Measurements from ENCODE around the gene CCDC97. TPM values are rescaled to one million over a fixed set of nuclear protein-coding genes. Genes with fewer than 3 reads are reported as not detected.

The CCDC97 gene
- total and polyA plus RNA-seq, 2 of the 8 experiments (the other 6 are each of a cell fraction or from before 2014, with no cell fraction given) = 19.8 to 27.1 TPM

DNA sequence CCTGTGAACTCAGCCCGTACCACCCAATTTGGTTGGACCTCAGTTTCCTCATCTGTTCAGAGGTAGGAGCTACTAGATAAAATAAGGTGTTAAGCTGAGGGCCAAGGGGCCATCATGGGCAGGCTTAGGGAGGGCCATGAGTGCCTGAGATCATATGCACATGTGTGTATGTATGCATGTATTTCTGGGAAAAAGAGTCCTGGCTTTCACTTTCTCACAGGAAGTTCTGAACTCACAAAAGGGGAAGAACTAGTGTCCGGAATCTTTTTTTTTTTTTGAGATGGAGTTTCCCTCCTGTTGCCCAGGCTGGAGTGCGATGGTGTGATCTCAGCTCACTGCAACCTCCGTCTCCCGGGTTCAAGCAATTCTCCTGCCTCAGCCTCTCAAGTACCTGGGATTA is 24.8 kb downstream of the CCDC97 start:
- no peak overlapping the region for H3K27ac ChIP-seq (ENCODE audit: low read depth, low read length)
- peaks cover 0 to 3% (median 0%) of the 10 kb centered on the region in 4 experiments; a peak in 3 of 7 replicates for H3K27me3 ChIP-seq (replicated peaks in 1 of 4; ENCODE audit: control insufficient read depth in 3 of 4, extremely low read depth in 1 of 4, insufficient read depth in 3 of 4, low read length in 3 of 4)
- H2BK20ac ChIP-seq (ENCODE audit: low read length) = no peak overlapping the region
- no peak overlapping the region for H3K4me3 ChIP-seq (ENCODE audit: extremely low read depth in 1 of 4, insufficient read depth in 2 of 4, low read depth in 3 of 4, low read length in 4 of 4)
- no peak overlapping the region for H3K23ac ChIP-seq (ENCODE audit: insufficient read length)
- no peak overlapping the region for H3K14ac ChIP-seq (ENCODE audit: insufficient read length)
- H3K18ac ChIP-seq (ENCODE audit: extremely low read depth, low read length) = no peak overlapping the region
- no peak overlapping the region for H3K56ac ChIP-seq (replicated peaks; ENCODE audit: insufficient read length, low read depth, low read length)
- H3K9ac ChIP-seq (replicated peaks in 1 of 4; ENCODE audit: extremely low read depth in 1 of 4, low read depth in 3 of 4, low read length in 3 of 4) = no peak overlapping the region
- FAIRE-seq = no peak
- no peaks in the 10 kb centered on the region for H3K79me1 ChIP-seq (ENCODE audit: low read depth, low read length)
- peaks cover 0 to 2% of the 10 kb centered on the region in 2 experiments for H4K20me1 ChIP-seq (replicated peaks in 1 of 2; ENCODE audit: control insufficient read depth in 1 of 2, insufficient read depth in 2 of 2, low read length in 2 of 2)
- POLR2A ChIA-PET (ENCODE audit: partially characterized antibody) = interaction anchor here (1.3 kb wide), 1 partner anchor 9 kb away, joined by 7 read pairs; no protein-coding TSS in a partner anchor
- H4K5ac ChIP-seq (ENCODE audit: insufficient read length, low read depth, low read length) = no peak overlapping the region
- no peak overlapping the region for H2BK5ac ChIP-seq (ENCODE audit: low read depth, low read length)
- no peaks in the 10 kb centered on the region for H3K79me2 ChIP-seq (ENCODE audit: control insufficient read depth in 1 of 2, insufficient read depth in 2 of 2, low read length in 2 of 2)
- no peak overlapping the region for H2BK12ac ChIP-seq (ENCODE audit: low read depth, low read length)
- no peak overlapping the region for H4K91ac ChIP-seq (replicated peaks; ENCODE audit: insufficient read length, low read length)
- H3K4ac ChIP-seq (replicated peaks; ENCODE audit: insufficient read length, low read depth, low read length) = no peak overlapping the region
- no peak overlapping the region for H2BK15ac ChIP-seq (ENCODE audit: low read length)
- CTCF ChIA-PET (ENCODE audit: partially characterized antibody) = interaction anchor here (1.7 to 4.8 kb wide), 2 partner anchors 17 to 43 kb away, joined by 3 to 25 read pairs; no protein-coding TSS in a partner anchor
- no peak for DNase-seq (ENCODE audit: low read depth in 1 of 2, low spot score in 2 of 2)
- H3K4me1 ChIP-seq (replicated peaks in 1 of 4; ENCODE audit: control insufficient read depth in 3 of 4, insufficient read depth in 4 of 4, low read length in 3 of 4) = no peaks in the 10 kb centered on the region
- no peak overlapping the region for H2AFZ ChIP-seq (ENCODE audit: low read length)
- no peaks in the 10 kb centered on the region for H3K36me3 ChIP-seq (ENCODE audit: control insufficient read depth in 2 of 4, insufficient read depth in 4 of 4, low read length in 3 of 4)
- peaks cover 1% of the 10 kb centered on the region for H3K23me2 ChIP-seq (ENCODE audit: low read depth, low read length)
- no peak overlapping the region for H2AK5ac ChIP-seq (ENCODE audit: low read depth, low read length)
- 100% methylated on average over 5 of the region's 5 CpGs; no CpG with 5 or more reads in 1 of the 2 experiments for WGBS, 2 experiments (ENCODE audit: extremely low coverage in 1 of 2, insufficient coverage in 1 of 2, insufficient read length in 1 of 2, insufficient replicate concordance in 2 of 2, low coverage in 1 of 2, low lambda C conversion rate in 2 of 2, missing lambda C conversion rate in 1 of 2)
- no peak overlapping the region for H4K8ac ChIP-seq (ENCODE audit: extremely low read depth, insufficient read depth, low read length)
- H2BK120ac ChIP-seq (replicated peaks; ENCODE audit: low read depth, low read length) = no peak overlapping the region
- TF ChIP-seq BACH1 (IDR thresholded peaks at IDR 0.05; ENCODE audit: low read length) = no peak
- TF ChIP-seq SUZ12 (IDR thresholded peaks at IDR 0.05; ENCODE audit: low read length) = no peak
- no peak for TF ChIP-seq CEBPB (IDR thresholded peaks at IDR 0.05; ENCODE audit: low read depth, low read length)
- no peak for TF ChIP-seq POU5F1 (IDR thresholded peaks at IDR 0.05; ENCODE audit: low read depth, low read length)
- TF ChIP-seq NANOG (IDR thresholded peaks at IDR 0.05; ENCODE audit: insufficient read depth, low read depth, low read length, poor library complexity, severe bottlenecking) = no peak
- TF ChIP-seq YY1 (IDR thresholded peaks at IDR 0.05; ENCODE audit: low read depth, low read length) = no peak
- TF ChIP-seq JUND (IDR thresholded peaks at IDR 0.05; ENCODE audit: low read length) = no peak
- no peak for TF ChIP-seq HDAC6 (IDR thresholded peaks at IDR 0.05; ENCODE audit: low read depth, low read length)
- TF ChIP-seq RNF2 (IDR thresholded peaks at IDR 0.05; ENCODE audit: borderline replicate concordance, low read depth, low read length, missing control alignments, poor library complexity, severe bottlenecking) = no peak
- TF ChIP-seq CHD2 (IDR thresholded peaks at IDR 0.05; ENCODE audit: low read length) = no peak
- no peaks in the 10 kb centered on the region for H3K9me3 ChIP-seq (ENCODE audit: insufficient read depth in 2 of 2, low read depth in 1 of 2, low read length in 1 of 2)
- H3K4me2 ChIP-seq (ENCODE audit: insufficient read depth in 1 of 2, low read depth in 2 of 2, low read length in 2 of 2) = no peak overlapping the region

Measured in H1 (cell line).